Suprapubic skin (tissue), 3 donors: ENCODE results near the gene NAXD.

Source experiments
- EP300 ChIP-seq: sonication (generic); formaldehyde crosslinking; IDR thresholded peaks from one replicate; pipeline ENCODE4 v1.6.1; 2017; ENCODE audit warnings: antibody characterized with exemption
- POLR2A ChIP-seq, 2 donors: fragments of 450-650 bp; IDR thresholded peaks; one replicate each; pipeline ENCODE4 v1.6.1; 2017; ENCODE audit warnings: antibody characterized with exemption in 2 of 2, mild to moderate bottlenecking in 2 of 2, moderate library complexity in 2 of 2
- TF ChIP-seq, protein P1 (sequence below), 2 donors: fragments of 200-600 bp in 1 of 2; fragments of 450-650 bp in 1 of 2; sonication (generic) in 1 of 2; IDR thresholded peaks; one replicate each; pipeline ENCODE4 v1.5.1; 2016 to 2019; ENCODE audit warnings: antibody characterized with exemption in 2 of 2, mild to moderate bottlenecking in 1 of 2, moderate library complexity in 1 of 2

DNA sequence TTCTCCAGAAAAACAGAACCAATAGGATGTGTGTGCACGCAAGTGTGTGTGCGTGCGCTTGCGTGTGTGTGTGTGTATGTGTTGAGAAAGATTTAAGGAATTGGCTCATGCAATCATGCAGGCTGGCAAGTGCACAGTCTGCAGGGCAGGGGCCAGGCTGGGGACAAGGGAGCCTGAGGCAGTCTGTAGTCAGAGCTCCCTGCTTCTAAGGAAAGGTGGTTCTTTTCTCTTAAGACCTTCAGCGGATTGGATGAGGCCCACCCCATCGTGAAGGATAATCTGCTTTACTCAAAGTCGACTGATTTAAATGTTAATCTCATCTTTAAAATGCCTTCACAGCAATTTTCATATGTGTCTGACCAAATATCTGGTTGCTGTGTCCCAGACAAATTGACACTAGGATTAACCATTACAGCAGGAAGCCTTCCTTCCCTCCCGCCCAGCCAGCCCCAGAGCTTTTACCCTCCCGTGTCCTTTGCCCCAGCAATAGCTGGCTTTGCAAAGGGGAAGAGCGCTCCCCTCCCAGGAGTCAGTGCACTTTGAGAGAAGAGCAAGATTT lies 15.0 kb upstream of the NAXD start:
- TF ChIP-seq, protein P1, sequence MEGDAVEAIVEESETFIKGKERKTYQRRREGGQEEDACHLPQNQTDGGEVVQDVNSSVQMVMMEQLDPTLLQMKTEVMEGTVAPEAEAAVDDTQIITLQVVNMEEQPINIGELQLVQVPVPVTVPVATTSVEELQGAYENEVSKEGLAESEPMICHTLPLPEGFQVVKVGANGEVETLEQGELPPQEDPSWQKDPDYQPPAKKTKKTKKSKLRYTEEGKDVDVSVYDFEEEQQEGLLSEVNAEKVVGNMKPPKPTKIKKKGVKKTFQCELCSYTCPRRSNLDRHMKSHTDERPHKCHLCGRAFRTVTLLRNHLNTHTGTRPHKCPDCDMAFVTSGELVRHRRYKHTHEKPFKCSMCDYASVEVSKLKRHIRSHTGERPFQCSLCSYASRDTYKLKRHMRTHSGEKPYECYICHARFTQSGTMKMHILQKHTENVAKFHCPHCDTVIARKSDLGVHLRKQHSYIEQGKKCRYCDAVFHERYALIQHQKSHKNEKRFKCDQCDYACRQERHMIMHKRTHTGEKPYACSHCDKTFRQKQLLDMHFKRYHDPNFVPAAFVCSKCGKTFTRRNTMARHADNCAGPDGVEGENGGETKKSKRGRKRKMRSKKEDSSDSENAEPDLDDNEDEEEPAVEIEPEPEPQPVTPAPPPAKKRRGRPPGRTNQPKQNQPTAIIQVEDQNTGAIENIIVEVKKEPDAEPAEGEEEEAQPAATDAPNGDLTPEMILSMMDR (IDR thresholded peaks at IDR 0.05) = no peak
- TF ChIP-seq POLR2A (IDR thresholded peaks at IDR 0.05) = no peak
- no peak for TF ChIP-seq EP300
